ENCODE measurements around the gene ETS1. TPM values are rescaled to one million over a fixed set of nuclear protein-coding genes. Genes with fewer than 3 reads are reported as not detected.

ETS1 gene
- total RNA-seq, 2 experiments from 2014 or later, result 436 to 444 TPM

DNA sequence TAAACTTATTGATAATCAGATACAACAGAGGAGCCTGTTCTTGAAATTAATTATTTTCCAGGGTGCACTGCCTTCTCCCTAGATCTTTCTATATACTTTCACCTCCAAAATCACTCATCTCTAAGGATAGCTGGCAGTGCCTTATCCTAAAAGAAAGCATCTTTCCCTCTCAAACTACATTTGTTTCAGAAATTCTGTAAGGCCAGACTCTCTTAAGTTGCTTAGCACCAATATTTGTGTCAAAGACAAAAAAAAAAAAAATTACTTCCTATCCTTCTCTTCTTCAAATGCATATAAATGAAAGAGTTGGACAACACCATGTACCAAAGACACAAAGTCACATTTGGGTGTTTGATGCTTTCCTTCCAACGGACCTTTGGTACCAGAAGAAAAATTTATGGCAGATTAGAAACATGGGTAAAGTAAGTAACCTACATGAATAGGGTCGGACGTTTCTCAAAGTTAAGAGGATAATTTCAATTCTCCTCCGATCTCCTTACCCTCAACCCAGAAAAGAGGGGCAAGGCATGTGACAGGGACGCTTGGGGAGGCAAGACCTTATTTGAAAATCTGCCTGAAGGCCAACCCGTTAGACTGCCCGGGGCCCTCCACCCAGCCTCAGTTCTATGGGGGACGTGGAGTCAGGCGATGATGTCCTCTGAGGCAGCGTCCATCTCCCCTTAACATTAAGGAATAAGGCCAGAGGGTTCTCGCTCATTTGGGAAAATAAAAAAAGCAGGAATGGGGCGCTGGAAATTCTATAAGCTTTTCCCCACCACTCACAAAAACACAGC lies 66.3 kb downstream of the ETS1 start:
- H3K4me1 Mint-ChIP-seq (ENCODE audit: low read depth), result peaks cover 39% of the 10 kb centered on the region
- CTCF ChIA-PET, result interaction anchor here (0.8 to 20.7 kb wide), 9 partner anchors 9 to 309 kb away, joined by 3 to 264 read pairs (median 9); no protein-coding TSS in a partner anchor
- intact Hi-C loops (cut with micrococcal nuclease), result no loop called here

DNA sequence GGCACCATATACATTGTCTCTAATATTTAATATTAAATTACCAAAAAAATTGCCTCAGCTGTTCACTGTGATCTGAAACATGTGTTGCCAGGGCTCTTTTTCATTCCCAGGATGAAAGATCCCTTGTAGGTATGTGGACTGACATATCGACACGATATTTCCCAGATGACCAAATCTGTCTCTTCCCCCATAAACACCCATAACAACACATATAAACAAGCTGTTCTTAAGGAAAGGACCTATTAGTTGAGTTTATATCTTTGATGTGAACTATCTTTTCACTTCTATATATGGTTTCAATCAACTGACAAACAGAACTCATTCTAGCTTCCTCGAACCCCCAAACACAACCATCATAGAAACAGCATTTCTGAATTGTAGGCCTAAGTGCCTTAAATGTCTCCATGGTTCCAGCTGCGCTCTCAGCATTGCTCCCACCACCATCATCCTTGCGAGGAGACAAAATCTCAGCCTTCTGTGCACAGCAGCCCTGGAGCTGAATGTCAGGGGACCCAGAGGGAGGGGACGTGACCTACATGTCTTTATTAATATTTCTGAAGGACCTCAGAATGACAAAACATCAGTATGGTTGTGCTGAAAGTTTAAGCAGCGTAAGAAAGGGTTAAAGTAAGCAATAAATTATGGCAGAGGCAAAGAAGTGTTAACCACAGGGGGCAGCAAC lies 67.0 kb downstream of the ETS1 start:
- peak overlapping the region; percentile 96 for H3K27ac Mint-ChIP-seq
- H3K36me3 Mint-ChIP-seq, result peaks cover 64% of the 10 kb centered on the region
- DNase-seq, result no peak
- peaks cover 40% of the 10 kb centered on the region for H3K4me1 Mint-ChIP-seq (ENCODE audit: low read depth)
- ChIA-PET CTCF (interaction anchor here (0.8 to 20.7 kb wide), 17 partner anchors 9 to 363 kb away, joined by 3 to 264 read pairs (median 5); no protein-coding TSS in a partner anchor), POLR2A (interaction anchor here (1.2 to 22.3 kb wide), 16 partner anchors 15 to 229 kb away, joined by 3 to 600 read pairs (median 16); partner anchors contain the start of gene FLI1)
- H3K27me3 Mint-ChIP-seq, result no peaks in the 10 kb centered on the region
- intact Hi-C loops (cut with micrococcal nuclease), result no loop called here
- peak overlapping the region; percentile 97 for H3K4me3 Mint-ChIP-seq
- H3K9me3 Mint-ChIP-seq, result no peaks in the 10 kb centered on the region

More for the DNA sequence above, 66.3 kb downstream of the ETS1 start:
- no peaks in the 10 kb centered on the region for H3K27me3 Mint-ChIP-seq
- POLR2A ChIA-PET, result interaction anchor here (0.7 to 22.3 kb wide), 25 partner anchors 16 to 230 kb away, joined by 3 to 600 read pairs (median 6); partner anchors contain the start of gene FLI1
- DNase-seq, result peak; percentile 44
- H3K9me3 Mint-ChIP-seq, result no peaks in the 10 kb centered on the region
- peaks cover 57% of the 10 kb centered on the region for H3K36me3 Mint-ChIP-seq
- peak overlapping the region; percentile 97 for H3K4me3 Mint-ChIP-seq
- H3K27ac Mint-ChIP-seq, result peak overlapping the region; percentile 96

DNA sequence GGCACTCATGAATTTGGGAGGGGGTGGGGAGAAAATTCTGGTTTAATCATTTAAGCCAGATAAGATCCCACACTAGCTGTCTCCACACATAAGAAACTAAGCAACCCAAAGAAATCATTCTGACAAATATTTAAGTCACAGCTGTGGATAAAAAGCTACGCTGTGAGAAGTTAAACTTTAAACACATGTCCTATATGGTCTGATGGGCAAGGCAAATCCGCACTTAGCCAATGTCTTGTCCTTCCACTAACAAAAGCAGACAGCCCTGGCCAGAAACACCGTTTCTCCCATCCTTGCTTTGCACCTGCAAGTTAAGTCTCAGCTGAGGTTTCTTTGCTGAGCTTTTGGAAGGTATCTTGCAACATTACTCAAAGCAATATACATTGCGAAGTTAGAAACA lies 68.0 kb downstream of the ETS1 start:
- ChIA-PET POLR2A (interaction anchor here (1.3 to 22.3 kb wide), 16 partner anchors 14 to 228 kb away, joined by 4 to 600 read pairs (median 16); partner anchors contain the start of gene FLI1), CTCF (interaction anchor here (0.8 to 20.7 kb wide), 21 partner anchors 8 to 362 kb away, joined by 3 to 264 read pairs (median 4); no protein-coding TSS in a partner anchor)
- Mint-ChIP-seq H3K4me1 (ENCODE audit: low read depth) (peaks cover 43% of the 10 kb centered on the region), H3K4me3 (peak overlapping the region; percentile 97), H3K36me3 (peaks cover 74% of the 10 kb centered on the region), H3K27ac (peak overlapping the region; percentile 96), H3K9me3 (no peaks in the 10 kb centered on the region), H3K27me3 (no peaks in the 10 kb centered on the region)
- no peak for DNase-seq
- intact Hi-C loops (cut with micrococcal nuclease), result no loop called here

- H3K9me3 Mint-ChIP-seq, result no peaks in the 10 kb centered on the region
- ChIA-PET CTCF (interaction anchor here (0.8 to 20.7 kb wide), 22 partner anchors 9 to 361 kb away, joined by 3 to 264 read pairs (median 5); no protein-coding TSS in a partner anchor), POLR2A (interaction anchor here (1.0 to 22.3 kb wide), 17 partner anchors 13 to 239 kb away, joined by 3 to 600 read pairs (median 12); no protein-coding TSS in a partner anchor)
- H3K36me3 Mint-ChIP-seq, result peaks cover 81% of the 10 kb centered on the region
- peak overlapping the region; percentile 97 for H3K4me3 Mint-ChIP-seq
- H3K27me3 Mint-ChIP-seq, result no peaks in the 10 kb centered on the region
- intact Hi-C loops (cut with micrococcal nuclease), result loop anchor here (1.0 kb wide), 1 partner anchor 8 kb away; no protein-coding TSS in a partner anchor
- peaks cover 42% of the 10 kb centered on the region for H3K4me1 Mint-ChIP-seq (ENCODE audit: low read depth)
- no peak for DNase-seq
- peak overlapping the region; percentile 96 for H3K27ac Mint-ChIP-seq
These were observed 68.7 kb downstream of the ETS1 start for GRCh38 chr11:128518493-128519207.

DNA sequence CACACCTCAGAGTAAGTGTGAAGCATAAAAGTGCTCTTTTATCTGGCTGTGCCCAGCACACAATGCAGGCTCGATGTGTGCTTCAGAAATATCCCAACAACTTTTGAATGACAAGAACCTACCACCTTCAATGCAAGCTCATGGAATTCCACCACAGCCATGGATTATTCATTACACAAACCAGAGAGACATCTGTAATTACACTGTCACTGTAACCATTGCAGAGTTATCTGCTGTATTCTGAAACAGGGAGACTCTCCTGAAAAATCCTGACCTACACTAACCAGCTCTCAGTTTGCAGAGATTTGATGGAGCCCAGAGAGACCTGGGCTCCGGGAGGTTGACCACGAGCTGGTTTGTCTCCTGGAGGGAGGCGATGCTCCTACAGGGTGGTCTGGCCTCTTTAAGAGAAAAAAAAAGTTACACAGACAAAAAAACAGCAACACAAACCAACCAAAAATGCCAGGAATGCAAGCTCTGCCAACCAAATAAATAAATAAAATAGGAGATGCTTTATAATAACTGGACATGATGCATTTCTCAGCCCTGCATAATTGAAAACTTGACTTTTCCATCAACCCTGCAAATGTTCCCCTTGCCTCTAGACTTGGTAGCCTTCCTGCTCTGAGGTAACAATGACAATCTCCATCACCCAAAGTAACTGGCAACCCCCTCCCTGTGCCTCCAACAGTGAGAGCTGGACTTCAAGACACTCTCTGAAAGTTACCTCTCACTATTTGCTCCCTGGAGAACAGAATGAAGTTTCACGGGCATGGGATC lies 69.7 kb downstream of the ETS1 start:
- Mint-ChIP-seq H3K36me3 (peaks cover 91% of the 10 kb centered on the region), H3K9me3 (no peaks in the 10 kb centered on the region), H3K27ac (peak overlapping the region; percentile 96), H3K27me3 (no peaks in the 10 kb centered on the region), H3K4me3 (peak overlapping the region; percentile 97), H3K4me1 (ENCODE audit: low read depth) (peaks cover 45% of the 10 kb centered on the region)
- DNase-seq, result no peak
- ChIA-PET POLR2A (interaction anchor here (1.0 to 22.3 kb wide), 16 partner anchors 12 to 240 kb away, joined by 3 to 600 read pairs (median 18); no protein-coding TSS in a partner anchor), CTCF (interaction anchor here (0.8 to 20.7 kb wide), 14 partner anchors 8 to 360 kb away, joined by 3 to 264 read pairs (median 6); no protein-coding TSS in a partner anchor)
- intact Hi-C loops (cut with micrococcal nuclease), result loop anchor here (1.0 kb wide), 1 partner anchor 7 kb away; no protein-coding TSS in a partner anchor

- peak overlapping the region; percentile 96 for H3K27ac Mint-ChIP-seq
- intact Hi-C loops (cut with micrococcal nuclease), result no loop called here
- H3K36me3 Mint-ChIP-seq, result peaks cover 97% of the 10 kb centered on the region
- POLR2A ChIA-PET, result interaction anchor here (1.0 to 22.3 kb wide), 16 partner anchors 12 to 228 kb away, joined by 3 to 600 read pairs (median 9); no protein-coding TSS in a partner anchor
- peaks cover 53% of the 10 kb centered on the region for H3K4me1 Mint-ChIP-seq (ENCODE audit: low read depth)
- CTCF ChIA-PET, result interaction anchor here (0.8 to 20.7 kb wide), 10 partner anchors 11 to 241 kb away, joined by 3 to 264 read pairs (median 4); no protein-coding TSS in a partner anchor
- H3K27me3 Mint-ChIP-seq, result no peaks in the 10 kb centered on the region
- H3K4me3 Mint-ChIP-seq, result peak overlapping the region; percentile 97
- H3K9me3 Mint-ChIP-seq, result no peaks in the 10 kb centered on the region
- DNase-seq, result no peak
These were observed 70.5 kb downstream of the ETS1 start for GRCh38 chr11:128516886-128517285.

GRCh38 chr11:128515826-128516778 lies 71.3 kb downstream of the ETS1 start:
- Mint-ChIP-seq H3K27ac (peak overlapping the region; percentile 96), H3K27me3 (no peaks in the 10 kb centered on the region), H3K36me3 (peaks cover 94% of the 10 kb centered on the region), H3K9me3 (no peaks in the 10 kb centered on the region), H3K4me1 (ENCODE audit: low read depth) (peaks cover 60% of the 10 kb centered on the region), H3K4me3 (peak overlapping the region; percentile 97)
- intact Hi-C loops (cut with micrococcal nuclease), result loop anchor here (2.0 kb wide), 1 partner anchor 43 kb away; no protein-coding TSS in a partner anchor
- ChIA-PET POLR2A (interaction anchor here (0.9 to 22.3 kb wide), 13 partner anchors 11 to 227 kb away, joined by 3 to 600 read pairs (median 5); no protein-coding TSS in a partner anchor), CTCF (interaction anchor here (0.5 to 20.7 kb wide), 12 partner anchors 12 to 344 kb away, joined by 3 to 264 read pairs (median 4); no protein-coding TSS in a partner anchor)
- DNase-seq, result no peak

DNA sequence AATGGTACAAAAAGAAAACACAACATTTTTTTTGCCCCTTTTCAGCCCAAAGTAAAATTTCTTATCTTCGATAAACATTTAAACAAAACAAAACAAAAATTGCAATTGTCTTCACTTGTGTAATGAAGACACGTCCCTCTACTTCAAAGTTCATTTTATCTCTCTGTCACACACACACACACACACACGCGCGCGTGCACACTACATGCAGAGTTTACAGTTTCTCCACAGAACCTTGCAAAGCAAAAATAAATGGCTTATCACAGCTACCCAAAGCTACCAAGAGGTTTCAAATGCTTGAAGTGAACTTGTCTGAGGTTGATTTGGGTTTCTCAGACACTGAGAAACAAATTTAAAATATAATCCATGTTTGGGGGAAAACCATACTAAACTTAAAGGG lies 72.3 kb downstream of the ETS1 start:
- peak overlapping the region; percentile 97 for H3K4me3 Mint-ChIP-seq
- peaks cover 70% of the 10 kb centered on the region for H3K4me1 Mint-ChIP-seq (ENCODE audit: low read depth)
- POLR2A ChIA-PET, result interaction anchor here (0.9 to 22.3 kb wide), 7 partner anchors 10 to 226 kb away, joined by 3 to 600 read pairs (median 6); no protein-coding TSS in a partner anchor
- peaks cover 93% of the 10 kb centered on the region for H3K36me3 Mint-ChIP-seq
- CTCF ChIA-PET, result interaction anchor here (1.1 to 20.7 kb wide), 3 partner anchors 12 to 192 kb away, joined by 3 to 264 read pairs (median 3); no protein-coding TSS in a partner anchor
- H3K9me3 Mint-ChIP-seq, result no peaks in the 10 kb centered on the region
- peak overlapping the region; percentile 96 for H3K27ac Mint-ChIP-seq
- H3K27me3 Mint-ChIP-seq, result no peaks in the 10 kb centered on the region
- DNase-seq, result no peak
- intact Hi-C loops (cut with micrococcal nuclease), result loop anchor here (2.0 kb wide), 1 partner anchor 42 kb away; no protein-coding TSS in a partner anchor

DNA sequence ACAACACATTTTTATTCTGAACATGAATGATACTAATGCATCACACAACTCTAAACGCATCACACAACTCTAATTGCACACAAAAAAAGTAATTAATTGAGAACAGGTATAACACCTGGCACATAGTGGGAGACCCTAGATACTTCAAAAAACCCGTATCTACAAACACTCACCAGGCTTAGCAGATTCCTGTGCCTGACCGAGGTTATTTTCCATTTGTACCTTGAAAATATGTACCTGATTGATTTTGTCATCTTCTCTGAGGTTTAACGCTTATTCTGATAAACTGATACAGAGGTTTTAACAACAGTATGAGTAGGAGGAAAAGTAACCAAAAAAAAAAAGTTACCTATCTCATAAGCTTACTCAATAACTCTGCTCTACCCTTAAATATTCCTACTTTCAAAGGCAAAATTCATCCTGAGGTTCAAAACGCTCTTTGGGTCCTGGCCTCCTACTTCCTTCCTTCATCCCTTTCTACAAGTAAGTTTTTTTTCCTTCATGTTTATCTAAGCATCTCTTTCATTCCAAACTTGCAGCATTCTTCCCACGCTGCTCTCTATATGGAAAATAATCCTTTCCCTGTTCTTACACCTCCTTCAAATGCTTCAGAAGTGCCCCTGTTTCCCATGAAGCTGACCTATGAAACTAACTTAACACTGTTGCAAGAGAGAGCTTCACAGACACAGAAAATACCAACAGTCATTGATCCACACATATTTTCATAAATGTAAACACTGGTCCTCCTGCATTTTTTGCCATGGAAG lies 73.3 kb downstream of the ETS1 start:
- peak overlapping the region; percentile 97 for H3K4me3 Mint-ChIP-seq
- H3K36me3 Mint-ChIP-seq, result peaks cover 94% of the 10 kb centered on the region
- no peaks in the 10 kb centered on the region for H3K27me3 Mint-ChIP-seq
- peak overlapping the region; percentile 96 for H3K27ac Mint-ChIP-seq
- peaks cover 80% of the 10 kb centered on the region for H3K4me1 Mint-ChIP-seq (ENCODE audit: low read depth)
- DNase-seq, result no peak
- POLR2A ChIA-PET, result interaction anchor here (0.7 to 22.3 kb wide), 12 partner anchors 3 to 225 kb away, joined by 3 to 600 read pairs (median 6); no protein-coding TSS in a partner anchor
- intact Hi-C loops (cut with micrococcal nuclease), result loop anchor here (2.0 to 5.0 kb wide), 2 partner anchors 38 to 41 kb away; no protein-coding TSS in a partner anchor
- no peaks in the 10 kb centered on the region for H3K9me3 Mint-ChIP-seq
- CTCF ChIA-PET, result interaction anchor here (0.8 to 20.7 kb wide), 5 partner anchors 11 to 342 kb away, joined by 3 to 264 read pairs (median 3); no protein-coding TSS in a partner anchor

Data from activated CD4-positive, alpha-beta memory T cell treated with anti-CD3 and anti-CD28 coated beads for 36 hours (primary cell).